ENCODE data around the gene C3orf18.

Gene C3orf18

GRCh38 chr3:50606596-50606995, 39.0 kb upstream of the C3orf18 start:
- no peak for TF ChIP-seq CTCF (IDR thresholded peaks at IDR 0.05)

- TF ChIP-seq CTCF (IDR thresholded peaks at IDR 0.05), result no peak
Observed at GRCh38 chr3:50605901-50606326, 38.4 kb upstream of the C3orf18 start.

GRCh38 chr3:50604628-50605588, 37.4 kb upstream of the C3orf18 start:
- TF ChIP-seq CTCF (IDR thresholded peaks at IDR 0.05), result no peak

- TF ChIP-seq CTCF (IDR thresholded peaks at IDR 0.05), result no peak
Observed at GRCh38 chr3:50604110-50604621, 36.6 kb upstream of the C3orf18 start.

- TF ChIP-seq CTCF (IDR thresholded peaks at IDR 0.05), result no peak
Observed at GRCh38 chr3:50603261-50604109, 35.9 kb upstream of the C3orf18 start.

GRCh38 chr3:50602595-50603191, 35.1 kb upstream of the C3orf18 start:
- no peak for TF ChIP-seq CTCF (IDR thresholded peaks at IDR 0.05)

Measured in LNCAP (cell line).